NCI-H446 treated with DMSO at 0.1 percent for 48 hours (cell line): ENCODE measurements around the gene MED17.

Experiments used
- DNase-seq: peaks from one replicate; lab custom pipeline; 2025; lab: John Stamatoyannopoulos, UW

MED17 gene

GRCh38 chr11:93849751-93850593 is 65.9 kb downstream of the MED17 start:
- no peak for DNase-seq

GRCh38 chr11:93850594-93851018 is 66.5 kb downstream of the MED17 start, which contains the start of gene VSTM5:
TSS of gene VSTM5 (minus strand) at chr11:93850618. CDS start at chr11:93850502, 116 bp downstream.
- no peak for DNase-seq

- no peak for DNase-seq
Measured at GRCh38 chr11:93852242-93852641, 68.2 kb downstream of the MED17 start.

GRCh38 chr11:93857413-93858120 is 73.5 kb downstream of the MED17 start:
- no peak for DNase-seq

GRCh38 chr11:93858121-93858775 is 74.2 kb downstream of the MED17 start:
- DNase-seq, result no peak

- DNase-seq, result no peak
Measured at GRCh38 chr11:93861808-93862207, 77.7 kb downstream of the MED17 start.
